ENCODE data around the gene ATRIP.

- TF ChIP-seq CTCF (IDR thresholded peaks at IDR 0.05) (no peak), POLR2A (IDR thresholded peaks at IDR 0.05) (peak in 1 of 2 donors; percentile 24)
These were observed 20.1 kb upstream of the ATRIP start for GRCh38 chr3:48426401-48426909.

Measured in heart left ventricle (tissue), 13 donors.